ENCODE results near the gene CPNE7. TPM values are rescaled to one million over a fixed set of nuclear protein-coding genes. Genes with fewer than 3 reads are reported as not detected.

Gene CPNE7
- total and polyA plus RNA-seq, 2 of the 13 experiments (the other 11 are each of a cell fraction or from before 2014, with no cell fraction given): 0.59 TPM; not detected in 1

GRCh38 chr16:89560378-89561141, 15.0 kb upstream of the CPNE7 start, which contains the start of gene RPL13 (continued):
- TF ChIP-seq, protein P1, sequence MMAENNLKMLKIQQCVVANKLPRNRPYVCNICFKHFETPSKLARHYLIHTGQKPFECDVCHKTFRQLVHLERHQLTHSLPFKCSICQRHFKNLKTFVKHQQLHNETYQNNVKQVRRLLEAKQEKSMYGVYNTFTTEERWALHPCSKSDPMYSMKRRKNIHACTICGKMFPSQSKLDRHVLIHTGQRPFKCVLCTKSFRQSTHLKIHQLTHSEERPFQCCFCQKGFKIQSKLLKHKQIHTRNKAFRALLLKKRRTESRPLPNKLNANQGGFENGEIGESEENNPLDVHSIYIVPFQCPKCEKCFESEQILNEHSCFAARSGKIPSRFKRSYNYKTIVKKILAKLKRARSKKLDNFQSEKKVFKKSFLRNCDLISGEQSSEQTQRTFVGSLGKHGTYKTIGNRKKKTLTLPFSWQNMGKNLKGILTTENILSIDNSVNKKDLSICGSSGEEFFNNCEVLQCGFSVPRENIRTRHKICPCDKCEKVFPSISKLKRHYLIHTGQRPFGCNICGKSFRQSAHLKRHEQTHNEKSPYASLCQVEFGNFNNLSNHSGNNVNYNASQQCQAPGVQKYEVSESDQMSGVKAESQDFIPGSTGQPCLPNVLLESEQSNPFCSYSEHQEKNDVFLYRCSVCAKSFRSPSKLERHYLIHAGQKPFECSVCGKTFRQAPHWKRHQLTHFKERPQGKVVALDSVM (CRISPR knock-in tag; IDR thresholded peaks at IDR 0.05): peak; percentile 73
- TF ChIP-seq POLR2A (IDR thresholded peaks at IDR 0.05; ENCODE audit: insufficient read depth in 1 of 2, low read depth in 2 of 2, low read length in 2 of 2): peak; percentile 99
- peak; percentile 97 for TF ChIP-seq ZMAT3 (CRISPR knock-in tag; conservative IDR thresholded peaks at IDR 0.05)
- no peak for TF ChIP-seq THYN1 (CRISPR knock-in tag; IDR thresholded peaks at IDR 0.05; ENCODE audit: borderline replicate concordance, low read depth)
- peak; percentile 99 for TF ChIP-seq POLR2AphosphoS5 (IDR thresholded peaks at IDR 0.05; ENCODE audit: low read depth, low read length)
- TF ChIP-seq MYPOP (CRISPR knock-in tag; IDR thresholded peaks at IDR 0.05): peak; percentile 91
- peak; percentile 96 for TF ChIP-seq PHF8 (CRISPR knock-in tag; IDR thresholded peaks at IDR 0.05)
- peak; percentile 66; the same call in 1 of the 2 replicates for TF ChIP-seq XBP1 (CRISPR knock-in tag; IDR thresholded peaks at IDR 0.05)
- peak; percentile 94 for TF ChIP-seq YY1 (IDR thresholded peaks at IDR 0.05; ENCODE audit: insufficient read depth, insufficient replicate concordance, low read depth, low read length)
- TF ChIP-seq, protein P2, sequence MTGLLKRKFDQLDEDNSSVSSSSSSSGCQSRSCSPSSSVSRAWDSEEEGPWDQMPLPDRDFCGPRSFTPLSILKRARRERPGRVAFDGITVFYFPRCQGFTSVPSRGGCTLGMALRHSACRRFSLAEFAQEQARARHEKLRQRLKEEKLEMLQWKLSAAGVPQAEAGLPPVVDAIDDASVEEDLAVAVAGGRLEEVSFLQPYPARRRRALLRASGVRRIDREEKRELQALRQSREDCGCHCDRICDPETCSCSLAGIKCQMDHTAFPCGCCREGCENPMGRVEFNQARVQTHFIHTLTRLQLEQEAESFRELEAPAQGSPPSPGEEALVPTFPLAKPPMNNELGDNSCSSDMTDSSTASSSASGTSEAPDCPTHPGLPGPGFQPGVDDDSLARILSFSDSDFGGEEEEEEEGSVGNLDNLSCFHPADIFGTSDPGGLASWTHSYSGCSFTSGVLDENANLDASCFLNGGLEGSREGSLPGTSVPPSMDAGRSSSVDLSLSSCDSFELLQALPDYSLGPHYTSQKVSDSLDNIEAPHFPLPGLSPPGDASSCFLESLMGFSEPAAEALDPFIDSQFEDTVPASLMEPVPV (CRISPR knock-in tag; IDR thresholded peaks at IDR 0.05): peak; percentile 83
- TF ChIP-seq ZNF597 (CRISPR knock-in tag; IDR thresholded peaks at IDR 0.05): no peak
- TF ChIP-seq, protein P3, sequence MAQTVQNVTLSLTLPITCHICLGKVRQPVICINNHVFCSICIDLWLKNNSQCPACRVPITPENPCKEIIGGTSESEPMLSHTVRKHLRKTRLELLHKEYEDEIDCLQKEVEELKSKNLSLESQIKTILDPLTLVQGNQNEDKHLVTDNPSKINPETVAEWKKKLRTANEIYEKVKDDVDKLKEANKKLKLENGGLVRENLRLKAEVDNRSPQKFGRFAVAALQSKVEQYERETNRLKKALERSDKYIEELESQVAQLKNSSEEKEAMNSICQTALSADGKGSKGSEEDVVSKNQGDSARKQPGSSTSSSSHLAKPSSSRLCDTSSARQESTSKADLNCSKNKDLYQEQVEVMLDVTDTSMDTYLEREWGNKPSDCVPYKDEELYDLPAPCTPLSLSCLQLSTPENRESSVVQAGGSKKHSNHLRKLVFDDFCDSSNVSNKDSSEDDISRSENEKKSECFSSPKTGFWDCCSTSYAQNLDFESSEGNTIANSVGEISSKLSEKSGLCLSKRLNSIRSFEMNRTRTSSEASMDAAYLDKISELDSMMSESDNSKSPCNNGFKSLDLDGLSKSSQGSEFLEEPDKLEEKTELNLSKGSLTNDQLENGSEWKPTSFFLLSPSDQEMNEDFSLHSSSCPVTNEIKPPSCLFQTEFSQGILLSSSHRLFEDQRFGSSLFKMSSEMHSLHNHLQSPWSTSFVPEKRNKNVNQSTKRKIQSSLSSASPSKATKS (CRISPR knock-in tag; IDR thresholded peaks at IDR 0.05): no peak; the same call in 1 of the 2 replicates
- peak; percentile 96 for TF ChIP-seq GATAD1 (CRISPR knock-in tag; IDR thresholded peaks at IDR 0.05)
- TF ChIP-seq HMGA1 (CRISPR knock-in tag; conservative IDR thresholded peaks at IDR 0.05): no peak
- TF ChIP-seq NR2F6 (IDR thresholded peaks at IDR 0.05): no peak
- 0 out of 2 replicates have a peak, but pooled peaks have one; percentile 34 for TF ChIP-seq NR2F6 (CRISPR knock-in tag; IDR thresholded peaks at IDR 0.05)
- TF ChIP-seq TGIF2 (CRISPR knock-in tag; IDR thresholded peaks at IDR 0.05): peak; percentile 90
- no peak; the same call in 1 of the 2 replicates for TF ChIP-seq ZBTB46 (CRISPR knock-in tag; IDR thresholded peaks at IDR 0.05; ENCODE audit: borderline replicate concordance)
- TF ChIP-seq ZMYM4 (CRISPR knock-in tag; IDR thresholded peaks at IDR 0.05): peak; percentile 86

Measured in HepG2 (cell line).